NCI-H82 treated with DMSO at 0.1 percent for 48 hours (cell line): ENCODE data around the gene LHX8.
"Not testable (repeated sequence)": the region's sequence is repeated elsewhere in the genome, so short reads cannot be mapped to it uniquely, and the experiment has no call there.

Experiments
- DNase-seq: peaks from one replicate; lab custom pipeline; 2025; ENCODE audit not compliant: unreplicated experiment; lab: John Stamatoyannopoulos, UW

The LHX8 gene

GRCh38 chr1:75133750-75134646, at the start of gene LHX8:
TSS of gene LHX8 (plus strand) at chr1:75134388. CDS start at chr1:75136615, 2,227 bp downstream.
- DNase-seq, result peak; percentile 55

GRCh38 chr1:75085931-75086330, 48.3 kb upstream of the LHX8 start:
- no peak for DNase-seq

- DNase-seq, result no peak
These were observed 46.9 kb upstream of the LHX8 start for GRCh38 chr1:75087278-75087677.

DNA sequence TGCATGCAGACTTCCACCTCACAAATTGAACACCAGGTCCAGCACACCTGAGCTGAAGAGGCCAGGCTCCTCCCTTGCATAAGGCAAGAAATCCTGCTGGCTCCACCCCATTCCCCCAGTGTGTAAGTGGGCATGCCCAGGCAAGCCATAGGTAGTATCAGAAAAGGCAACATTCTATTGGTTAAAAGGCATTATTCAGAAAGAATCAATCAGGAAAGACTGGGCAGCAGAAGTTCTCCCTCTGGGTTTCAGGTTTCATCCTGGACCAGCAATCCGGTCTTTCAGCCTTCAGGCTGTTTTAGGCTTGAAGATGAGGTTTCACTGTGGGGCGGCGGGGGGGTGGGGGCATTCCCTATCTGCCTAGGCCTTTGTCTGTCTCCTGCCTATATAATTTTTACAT, 42.0 kb upstream of the LHX8 start:
- no peak for DNase-seq

DNA sequence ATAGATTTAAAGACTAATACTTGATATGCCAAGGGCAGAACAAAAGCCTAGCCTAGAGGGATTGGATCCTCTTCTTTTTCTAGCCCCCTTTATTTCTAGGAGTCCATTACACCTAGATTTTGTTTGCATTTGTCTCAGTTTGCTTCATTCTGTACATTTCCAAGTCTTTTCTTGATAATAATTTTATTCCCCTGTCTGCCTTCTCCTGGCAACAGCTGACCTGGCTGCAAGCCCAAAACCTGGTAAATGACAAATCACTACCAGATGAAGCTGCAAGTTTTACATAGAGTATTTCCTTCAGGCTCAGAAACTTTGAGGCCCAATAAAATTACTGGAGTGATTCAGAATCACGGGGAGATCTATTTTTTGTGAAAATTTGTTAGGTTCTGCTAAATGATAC, 36.5 kb upstream of the LHX8 start:
- DNase-seq, result no peak

DNA sequence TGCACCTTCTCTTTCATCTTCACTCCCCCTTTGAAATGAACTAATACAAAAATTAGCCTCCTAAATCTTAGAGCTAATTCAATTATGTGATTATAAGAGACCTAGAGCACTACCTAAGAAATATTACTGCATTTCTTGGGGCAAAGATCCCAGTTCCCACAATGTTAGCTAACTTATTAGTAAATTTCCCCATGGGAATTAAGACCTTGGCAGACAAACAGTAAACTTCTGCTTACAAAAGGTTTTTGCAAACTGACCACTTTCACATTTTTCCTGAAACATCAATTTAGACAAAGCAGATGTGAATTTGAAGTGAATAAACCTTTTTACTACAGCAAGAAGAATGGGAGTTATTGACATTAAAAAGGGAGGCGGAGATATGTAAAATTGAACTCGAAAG, 34.6 kb upstream of the LHX8 start:
- peak; percentile 16 for DNase-seq

DNA sequence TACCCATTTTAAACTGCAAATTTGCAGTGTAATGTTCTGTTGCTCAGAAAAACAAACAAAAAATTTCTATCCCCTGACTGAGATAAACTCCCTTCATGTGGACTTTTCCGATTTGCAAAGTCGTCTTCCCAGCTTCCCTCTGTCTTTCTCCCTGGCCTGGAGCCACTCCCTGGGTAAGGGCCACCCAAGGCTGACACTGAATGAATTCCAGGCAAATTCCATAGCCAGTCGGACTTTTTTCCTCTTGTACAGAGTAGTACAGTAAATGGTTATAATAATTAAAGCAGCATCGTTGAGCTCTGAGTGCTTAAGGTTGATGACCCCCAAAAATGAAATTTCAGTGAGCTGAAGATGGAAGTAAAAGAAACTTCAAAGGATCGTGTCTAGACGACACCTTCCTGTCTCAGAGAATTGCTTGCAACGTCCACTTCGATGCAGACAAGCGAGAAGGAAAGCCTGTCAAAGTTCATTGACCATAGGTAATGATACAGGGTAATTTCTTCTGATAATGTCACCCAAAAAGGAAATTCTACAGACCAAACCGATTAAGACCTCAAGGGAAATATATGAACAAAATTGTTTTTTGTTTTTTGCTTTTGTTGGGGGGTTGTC, 33.6 kb upstream of the LHX8 start:
- no peak for DNase-seq

- DNase-seq, result not testable (repeated sequence)
These were observed 21.7 kb upstream of the LHX8 start for GRCh38 chr1:75112362-75112951.

DNA sequence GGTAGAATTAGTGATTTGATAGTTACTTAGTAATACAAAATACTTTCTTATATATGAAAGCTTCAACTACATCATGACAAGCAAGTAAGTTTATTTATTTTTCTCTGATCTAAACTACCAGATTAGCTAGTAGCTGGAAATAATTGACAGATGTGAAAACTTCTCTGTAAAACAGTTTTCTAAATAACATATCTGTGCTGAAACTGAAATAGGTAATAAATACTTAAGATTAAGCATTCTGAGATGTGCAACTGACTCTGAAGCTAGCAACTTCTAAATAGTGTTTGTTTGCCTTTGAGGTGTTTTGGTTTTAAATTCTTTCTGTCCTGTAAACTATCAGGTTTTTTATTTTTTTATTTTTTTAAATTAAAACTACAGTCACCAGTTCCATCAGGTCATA, 18.5 kb upstream of the LHX8 start:
- no peak for DNase-seq

GRCh38 chr1:75123756-75124155, 10.4 kb upstream of the LHX8 start:
- no peak for DNase-seq

DNA sequence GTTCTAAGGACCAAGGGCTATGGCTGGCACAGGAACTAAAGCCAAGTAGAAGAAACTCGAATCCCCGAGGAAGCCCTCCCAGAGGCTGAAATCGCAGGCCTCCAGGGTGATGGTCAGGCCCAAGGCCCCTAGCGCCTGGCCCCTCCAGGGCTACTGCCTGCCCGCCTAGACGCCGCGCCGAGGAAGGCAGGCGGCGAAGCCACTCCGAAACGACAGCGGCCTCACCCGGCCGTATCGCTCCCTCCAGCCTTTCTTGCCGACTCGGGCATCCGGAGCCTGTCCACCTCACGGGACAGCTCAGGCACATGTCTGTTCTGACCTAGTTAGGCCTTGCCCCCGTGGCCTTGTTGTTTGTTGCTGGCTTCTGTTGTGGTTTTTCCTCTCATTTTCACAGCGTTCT, 9.7 kb upstream of the LHX8 start:
- no peak for DNase-seq

DNA sequence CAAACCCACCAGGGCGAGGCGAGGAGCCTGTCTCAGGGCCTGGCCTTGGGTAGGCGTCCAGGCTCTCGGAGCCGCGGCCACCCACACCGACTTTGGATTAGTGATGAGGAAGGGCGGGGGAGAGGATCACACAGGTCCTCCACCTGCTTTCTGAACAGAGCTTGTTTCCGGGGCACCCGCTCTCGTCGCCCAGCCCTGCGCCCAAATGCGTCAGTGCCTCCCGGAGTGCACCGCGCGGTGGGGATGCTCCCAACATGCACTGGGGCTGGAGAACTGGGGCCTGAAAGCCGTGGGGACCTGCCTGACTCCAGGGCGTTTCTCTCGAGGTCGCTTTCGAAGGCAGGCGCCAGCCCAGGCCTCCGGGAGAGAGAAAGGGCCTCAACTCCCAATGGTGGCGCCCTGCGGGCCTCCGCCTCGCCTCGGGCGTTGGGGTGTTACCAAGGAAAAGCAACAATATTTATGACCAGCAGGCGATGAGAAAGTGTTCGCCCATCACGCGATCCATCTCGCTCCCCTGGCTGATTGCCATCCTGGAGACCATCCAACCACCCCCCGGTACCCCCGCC, 8.9 kb upstream of the LHX8 start:
- DNase-seq, result no peak

- DNase-seq, result no peak
These were observed 7.5 kb upstream of the LHX8 start for GRCh38 chr1:75126611-75127101.

DNA sequence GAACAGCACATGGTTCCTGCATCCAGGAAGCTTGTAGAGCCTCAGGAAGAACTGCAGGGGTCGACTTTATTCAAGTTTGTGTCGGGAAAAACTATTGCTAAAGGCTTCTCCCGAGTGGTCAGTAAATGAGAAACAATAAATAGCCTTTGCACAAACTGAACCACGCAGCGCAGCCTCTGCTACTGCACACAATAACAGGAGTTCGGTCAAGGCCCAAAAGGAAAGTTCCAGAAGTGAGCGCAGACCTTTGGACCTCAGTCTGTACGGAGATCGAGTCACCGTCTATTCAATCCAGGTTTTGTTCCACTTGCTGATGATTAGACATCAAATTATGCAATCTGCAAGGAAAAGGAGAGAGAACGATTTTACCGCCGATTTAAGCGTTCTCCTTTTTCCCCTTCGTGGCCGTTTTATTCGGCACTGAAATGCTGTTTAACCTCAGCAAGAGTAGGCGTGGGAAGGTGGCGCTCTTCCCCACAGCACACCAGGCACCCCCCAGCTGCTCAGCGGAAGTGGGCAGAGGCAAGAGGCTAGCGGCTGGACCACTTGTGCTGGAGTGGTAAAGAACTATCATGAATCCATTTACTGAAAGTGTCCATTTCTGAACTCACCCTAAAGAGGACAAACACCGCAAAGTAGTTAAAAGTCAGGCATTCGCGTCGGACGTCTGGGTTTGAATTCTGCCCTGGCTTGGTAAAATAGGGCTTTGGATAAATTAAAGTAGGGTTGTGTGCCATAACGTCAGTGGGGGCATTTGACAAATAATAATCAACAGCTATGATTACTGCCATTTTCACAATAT, 6.1 kb upstream of the LHX8 start:
- DNase-seq, result no peak

DNA sequence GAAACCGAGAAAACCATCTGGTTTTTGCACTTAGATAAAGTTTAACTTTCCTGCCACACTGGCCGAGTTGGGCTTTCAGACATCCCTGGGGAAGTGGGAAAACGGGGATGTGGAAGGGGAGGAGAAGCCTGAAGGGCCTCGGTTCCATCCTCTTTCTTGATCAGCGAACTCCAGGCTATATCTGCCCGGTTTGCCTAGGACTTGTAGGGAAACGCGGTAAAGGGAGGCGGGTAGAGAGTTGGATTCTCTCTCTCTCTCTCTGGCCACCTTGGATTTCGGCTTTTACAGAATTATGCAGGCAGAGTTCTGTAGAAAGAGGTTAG, 4.6 kb upstream of the LHX8 start:
- DNase-seq, result no peak

GRCh38 chr1:75129983-75130789, 4.0 kb upstream of the LHX8 start:
- DNase-seq, result no peak

DNA sequence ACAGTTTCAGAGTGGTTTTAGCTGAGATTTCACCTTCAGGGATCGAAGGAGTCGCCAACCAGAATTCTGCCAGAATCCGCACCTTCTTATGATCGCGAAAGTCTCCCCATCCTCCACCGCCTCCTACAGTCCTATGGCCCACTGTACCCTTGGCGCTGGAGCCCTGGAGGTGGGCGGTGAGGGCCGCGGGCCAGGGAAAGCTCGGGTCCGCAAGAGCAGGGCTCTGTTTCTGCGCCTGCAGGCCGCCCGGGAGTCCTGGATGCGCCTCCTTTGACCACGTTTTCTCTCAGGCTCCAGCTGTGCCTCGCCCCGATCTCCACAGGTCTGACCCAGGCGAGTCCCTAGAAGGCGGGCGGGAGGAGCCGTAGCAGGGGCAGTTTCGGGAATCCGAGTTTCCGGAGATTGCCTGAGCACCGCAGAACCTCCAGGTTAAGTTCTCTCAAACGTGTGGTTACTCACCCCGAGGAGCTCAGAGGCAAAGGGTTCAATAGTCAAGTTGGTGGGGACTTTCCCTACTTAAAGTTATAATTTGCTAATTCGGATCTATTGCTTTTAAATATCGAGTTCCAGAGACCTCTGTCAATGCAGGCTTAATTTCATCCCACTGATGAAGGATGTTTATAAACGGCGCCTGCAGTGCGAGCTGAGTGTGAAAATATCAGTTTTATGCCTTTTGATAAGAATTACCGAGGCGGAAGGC, 3.2 kb upstream of the LHX8 start:
- no peak for DNase-seq

DNA sequence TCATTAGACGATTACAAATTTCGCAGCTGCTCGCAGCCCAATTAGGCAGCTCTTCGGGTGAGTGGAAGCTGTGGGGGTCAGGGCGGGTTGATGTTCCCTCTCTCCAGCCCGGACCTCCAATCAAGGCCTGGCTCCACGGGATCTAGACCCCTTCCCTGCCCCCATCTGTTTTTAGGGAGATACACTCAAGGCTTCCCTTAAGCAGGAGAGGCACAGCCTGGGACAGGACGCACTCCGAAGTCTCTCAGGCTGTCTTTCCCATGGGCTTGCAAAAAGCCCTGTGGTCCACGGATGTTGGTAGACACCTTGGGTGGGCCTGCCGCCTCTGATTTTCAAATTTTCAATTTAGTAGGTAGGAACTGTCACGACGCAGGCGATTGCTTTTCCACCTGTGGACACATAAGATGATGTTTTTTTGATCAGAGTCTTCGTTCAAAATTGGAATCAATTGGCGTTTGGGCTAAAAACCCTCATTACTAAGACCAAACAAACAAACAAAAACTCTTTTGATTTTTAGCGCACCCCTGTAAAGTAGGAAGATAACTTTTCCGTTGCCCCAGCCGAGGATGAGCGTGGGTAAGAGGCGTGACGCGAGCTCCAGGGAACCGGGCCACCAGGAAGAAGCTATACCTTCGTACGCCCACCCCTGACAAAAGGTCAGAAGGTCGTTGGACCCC, 2.5 kb upstream of the LHX8 start:
- no peak for DNase-seq

- DNase-seq, result no peak
These were observed 1.9 kb upstream of the LHX8 start for GRCh38 chr1:75132242-75132811.
